Calu3 (cell line): ENCODE results near the gene ZDHHC22. TPM values are rescaled to one million over a fixed set of nuclear protein-coding genes. Genes with fewer than 3 reads are reported as not detected.

Experiments used
- Bru-seq: library from RNA; stranded (reverse); fragments of 400-500 nt; gene quantifications from one replicate; lab custom pipeline; 2021; lab: Mats Ljungman, UMichigan
- BruChase-seq, 2 experiments: library from RNA; stranded (reverse); fragments of 400-500 nt; gene quantifications; one replicate each; lab custom pipeline; 2021; lab: Mats Ljungman, UMichigan
- BruUV-seq: library from RNA; stranded (reverse); fragments of 400-500 nt; replicated peaks from 2 replicates; lab custom pipeline; 2021; lab: Mats Ljungman, UMichigan
- CTCF ChIA-PET: fragments of 300-600 bp; sonication (Branson Sonifier 250); formaldehyde crosslinking; loops from one replicate; lab custom pipeline; 2022; ENCODE audit warnings: antibody characterized with exemption; lab: Charles Lee
- DNase-seq: peaks from one replicate; pipeline ENCODE4 v3.0.0; 2022
- H3K27ac Mint-ChIP-seq: one replicate; pipeline ENCODE4 v1.8.0; 2022; ENCODE audit warnings: mixed read lengths; ENCODE audit not compliant: unreplicated experiment
- H3K27me3 Mint-ChIP-seq: one replicate; pipeline ENCODE4 v1.8.0; 2022; ENCODE audit warnings: mixed read lengths; ENCODE audit not compliant: unreplicated experiment
- H3K36me3 Mint-ChIP-seq: one replicate; pipeline ENCODE4 v1.8.0; 2022; ENCODE audit warnings: mild to moderate bottlenecking, moderate library complexity, mixed read lengths; ENCODE audit not compliant: insufficient read depth, unreplicated experiment
- H3K4me1 Mint-ChIP-seq: one replicate; pipeline ENCODE4 v1.8.0; 2022; ENCODE audit warnings: mild to moderate bottlenecking, low read depth, mixed read lengths; ENCODE audit not compliant: unreplicated experiment
- H3K4me3 Mint-ChIP-seq: one replicate; pipeline ENCODE4 v1.8.0; 2022; ENCODE audit warnings: mild to moderate bottlenecking, low read depth, moderate library complexity, mixed read lengths; ENCODE audit not compliant: unreplicated experiment
- H3K9me3 Mint-ChIP-seq: one replicate; pipeline ENCODE4 v1.8.0; 2022; ENCODE audit warnings: low read depth, mixed read lengths; ENCODE audit not compliant: unreplicated experiment
- intact Hi-C: fragments of 100-400 bp; cut with micrococcal nuclease; formaldehyde crosslinking; loops from one replicate; pipeline ENCODE4 v1.10.0; 2022; ENCODE audit not compliant: unreplicated experiment
- long read RNA-seq: library from polyadenylated mRNA; stranded (forward); transcript quantifications from one replicate; pipeline ENCODE4 v2.0.0, GENCODE V29; 2022
- total RNA-seq: library from RNA; stranded (reverse); gene quantifications from 2 replicates; pipeline ENCODE4 v1.2.3, GENCODE V29; 2022
- TF ChIP-seq, protein P1 (sequence below): fragments of 200-600 bp; IDR thresholded peaks from one replicate; pipeline ENCODE4 v1.8.0; 2022; ENCODE audit warnings: antibody characterized with exemption; ENCODE audit not compliant: unreplicated experiment

ZDHHC22 gene
- total RNA-seq (not detected in 2 replicates), Bru-seq, nascent RNA (not detected), BruChase-seq, experiment 1, labeled RNA remaining after a 6-hour chase (not detected), BruChase-seq, experiment 2, labeled RNA remaining after a 2-hour chase (not detected)
- long read RNA-seq = 0 reads

DNA sequence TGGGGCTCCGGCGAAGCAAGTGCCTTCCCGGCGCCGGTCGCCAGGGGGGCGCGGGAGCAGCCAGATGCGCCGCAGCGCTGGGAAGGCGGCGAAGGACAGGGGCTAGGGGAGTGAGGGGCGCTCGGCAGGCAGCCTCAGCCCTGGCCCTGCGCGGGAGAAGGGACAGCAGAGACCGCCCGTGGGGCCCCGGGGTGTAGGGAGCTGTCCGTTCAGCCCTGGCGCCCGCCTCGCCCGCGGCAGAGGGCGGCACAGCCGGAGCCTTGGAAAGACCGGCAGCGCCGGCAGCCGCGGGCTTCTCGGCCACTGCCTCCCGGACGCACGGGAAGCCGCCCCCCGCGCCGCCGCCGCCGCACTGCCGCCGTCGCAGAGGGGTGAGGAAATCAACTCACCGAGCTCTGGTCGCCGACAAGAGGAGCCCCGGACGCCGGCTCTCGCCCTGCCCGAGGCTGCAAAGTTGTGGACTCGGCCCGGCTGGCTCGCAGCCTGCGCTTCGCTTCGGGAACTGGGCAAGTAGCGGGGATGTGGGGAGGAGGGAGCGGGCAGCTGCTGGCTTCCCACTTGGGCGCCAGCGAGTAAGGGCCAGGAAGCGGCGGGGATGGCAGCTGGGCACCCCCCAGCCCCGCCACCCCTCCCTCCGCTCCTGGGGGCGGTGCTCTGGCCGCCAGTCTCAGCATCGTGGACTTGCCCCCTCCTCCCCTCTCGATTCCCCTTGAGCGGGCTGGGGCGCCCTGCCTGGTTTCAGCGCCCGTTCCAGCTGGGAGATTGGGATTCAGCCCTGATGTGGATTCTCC is at the start of gene ZDHHC22:
TSS of gene ZDHHC22 (minus strand) at position 578 of the 791 bp plus-strand sequence. CDS start 2,053 bp downstream, outside the sequence.
- BruUV-seq = no TSS peak
- DNase-seq = peak; percentile 61
- Mint-ChIP-seq H3K9me3 (no peaks in the 10 kb centered on the region), H3K27me3 (peaks cover 96% of the 10 kb centered on the region), H3K36me3 (no peaks in the 10 kb centered on the region), H3K4me3 (peak within 1 kb of the TSS; percentile 64), H3K27ac (no peak within 1 kb of the TSS), H3K4me1 (peaks cover 9% of the 10 kb centered on the region)
- CTCF ChIA-PET = no interaction called here
- TF ChIP-seq, protein P1, sequence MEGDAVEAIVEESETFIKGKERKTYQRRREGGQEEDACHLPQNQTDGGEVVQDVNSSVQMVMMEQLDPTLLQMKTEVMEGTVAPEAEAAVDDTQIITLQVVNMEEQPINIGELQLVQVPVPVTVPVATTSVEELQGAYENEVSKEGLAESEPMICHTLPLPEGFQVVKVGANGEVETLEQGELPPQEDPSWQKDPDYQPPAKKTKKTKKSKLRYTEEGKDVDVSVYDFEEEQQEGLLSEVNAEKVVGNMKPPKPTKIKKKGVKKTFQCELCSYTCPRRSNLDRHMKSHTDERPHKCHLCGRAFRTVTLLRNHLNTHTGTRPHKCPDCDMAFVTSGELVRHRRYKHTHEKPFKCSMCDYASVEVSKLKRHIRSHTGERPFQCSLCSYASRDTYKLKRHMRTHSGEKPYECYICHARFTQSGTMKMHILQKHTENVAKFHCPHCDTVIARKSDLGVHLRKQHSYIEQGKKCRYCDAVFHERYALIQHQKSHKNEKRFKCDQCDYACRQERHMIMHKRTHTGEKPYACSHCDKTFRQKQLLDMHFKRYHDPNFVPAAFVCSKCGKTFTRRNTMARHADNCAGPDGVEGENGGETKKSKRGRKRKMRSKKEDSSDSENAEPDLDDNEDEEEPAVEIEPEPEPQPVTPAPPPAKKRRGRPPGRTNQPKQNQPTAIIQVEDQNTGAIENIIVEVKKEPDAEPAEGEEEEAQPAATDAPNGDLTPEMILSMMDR = peak; percentile 80
- intact Hi-C loops = no loop called here

DNA sequence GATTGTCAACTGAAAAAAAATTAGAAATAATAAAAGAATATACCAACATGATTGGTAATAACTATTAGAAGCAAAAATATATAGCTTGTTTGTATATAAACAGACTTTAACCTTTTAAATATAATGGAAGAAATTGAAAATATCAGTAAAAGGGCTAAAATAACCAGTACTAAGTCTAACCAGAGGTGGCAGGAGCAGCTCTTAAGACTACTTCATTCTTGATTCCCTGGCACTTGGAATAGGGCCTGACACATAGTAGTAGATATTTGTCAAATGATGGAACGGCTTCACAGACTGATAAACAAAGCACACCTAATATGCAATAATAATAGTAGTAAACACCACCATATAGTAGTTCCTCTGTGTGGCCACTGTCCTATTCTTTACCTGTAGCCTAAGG is 49.4 kb upstream of the ZDHHC22 start:
- DNase-seq = no peak
- no peaks in the 10 kb centered on the region for H3K36me3 Mint-ChIP-seq
- H3K27me3 Mint-ChIP-seq = peaks cover 76% of the 10 kb centered on the region
- TF ChIP-seq, protein P1 = no peak
- intact Hi-C loops = no loop called here
- CTCF ChIA-PET = no interaction called here
- H3K27ac Mint-ChIP-seq = no peak overlapping the region
- no TSS peak for BruUV-seq
- H3K9me3 Mint-ChIP-seq = no peaks in the 10 kb centered on the region
- H3K4me3 Mint-ChIP-seq = no peak overlapping the region
- H3K4me1 Mint-ChIP-seq = no peaks in the 10 kb centered on the region

GRCh38 chr14:77189479-77189878 is 47.9 kb upstream of the ZDHHC22 start:
- TF ChIP-seq, protein P1 = no peak
- no peak overlapping the region for H3K4me3 Mint-ChIP-seq
- H3K4me1 Mint-ChIP-seq = no peaks in the 10 kb centered on the region
- H3K27ac Mint-ChIP-seq = no peak overlapping the region
- CTCF ChIA-PET = no interaction called here
- DNase-seq = no peak
- H3K27me3 Mint-ChIP-seq = peaks cover 65% of the 10 kb centered on the region
- intact Hi-C loops = no loop called here
- no TSS peak for BruUV-seq
- no peaks in the 10 kb centered on the region for H3K36me3 Mint-ChIP-seq
- H3K9me3 Mint-ChIP-seq = no peaks in the 10 kb centered on the region

GRCh38 chr14:77187649-77188012 is 46.0 kb upstream of the ZDHHC22 start:
- Mint-ChIP-seq H3K27ac (no peak overlapping the region), H3K9me3 (no peaks in the 10 kb centered on the region), H3K36me3 (no peaks in the 10 kb centered on the region), H3K27me3 (peaks cover 54% of the 10 kb centered on the region), H3K4me1 (no peaks in the 10 kb centered on the region), H3K4me3 (no peak overlapping the region)
- DNase-seq = no peak
- TF ChIP-seq, protein P1 = no peak
- no TSS peak for BruUV-seq
- CTCF ChIA-PET = no interaction called here
- intact Hi-C loops = no loop called here
